Smooth muscle cell of the brain vasculature (primary cell): ENCODE measurements around the gene GPR85.
A peak's percentile ranks its signal among the peaks of the same experiment; 100 is the strongest.
"Not testable (repeated sequence)": the region's sequence is repeated elsewhere in the genome, so short reads cannot be mapped to it uniquely, and the experiment has no call there.

ENCODE experiments used
- DNase-seq: peaks from one replicate; pipeline ENCODE4 v3.0.0-alpha.2; 2012; ENCODE audit warnings: low read depth, low spot score

GPR85 gene, protein sequence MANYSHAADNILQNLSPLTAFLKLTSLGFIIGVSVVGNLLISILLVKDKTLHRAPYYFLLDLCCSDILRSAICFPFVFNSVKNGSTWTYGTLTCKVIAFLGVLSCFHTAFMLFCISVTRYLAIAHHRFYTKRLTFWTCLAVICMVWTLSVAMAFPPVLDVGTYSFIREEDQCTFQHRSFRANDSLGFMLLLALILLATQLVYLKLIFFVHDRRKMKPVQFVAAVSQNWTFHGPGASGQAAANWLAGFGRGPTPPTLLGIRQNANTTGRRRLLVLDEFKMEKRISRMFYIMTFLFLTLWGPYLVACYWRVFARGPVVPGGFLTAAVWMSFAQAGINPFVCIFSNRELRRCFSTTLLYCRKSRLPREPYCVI

DNA sequence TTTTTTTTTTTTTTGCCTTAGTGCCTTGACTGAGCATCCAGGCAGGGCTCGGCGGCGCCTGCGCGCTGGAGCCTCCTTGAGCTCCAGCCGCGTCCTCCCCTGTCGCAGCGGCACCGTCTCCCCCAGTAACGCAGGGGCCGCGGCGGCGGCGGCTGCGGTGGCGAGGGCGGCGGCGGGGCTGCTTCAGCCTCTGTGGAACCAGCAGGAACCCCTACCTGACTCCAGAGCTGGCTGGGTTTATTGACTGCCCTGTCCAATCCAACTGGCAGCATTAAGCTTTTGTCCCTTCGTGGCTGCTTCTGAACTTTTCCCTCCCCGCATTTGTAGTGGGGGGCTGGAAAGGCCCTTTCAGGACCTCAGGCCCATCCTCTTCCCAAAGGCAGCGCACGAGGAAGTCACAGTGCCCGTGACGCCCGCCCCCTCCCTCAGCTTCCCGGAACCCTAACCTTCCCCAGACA lies at the start of gene GPR85:
TSS of gene GPR85 (minus strand) at position 397 of the 458 bp plus-strand sequence. CDS start 2,106 bp downstream, outside the sequence.
- no peak for DNase-seq

DNA sequence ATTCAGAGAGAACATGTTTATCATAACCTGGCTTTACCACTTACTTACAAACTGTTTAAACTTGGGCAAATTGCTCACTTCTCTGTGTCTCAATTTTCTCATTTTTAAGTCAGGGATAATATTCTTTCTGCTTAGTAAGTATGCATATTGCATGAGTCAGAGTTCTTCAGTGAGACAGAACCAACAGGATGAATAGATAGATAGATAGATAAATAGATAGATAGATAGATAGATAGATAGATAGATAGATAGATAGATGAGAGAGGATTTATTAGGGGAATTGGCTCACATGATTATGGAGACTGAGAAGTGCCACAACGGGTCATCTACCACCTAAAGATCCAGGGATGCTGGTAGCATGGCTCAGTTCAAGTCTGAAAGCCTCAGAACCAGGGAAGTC lies 47.4 kb upstream of the GPR85 start:
- DNase-seq, result no peak

DNA sequence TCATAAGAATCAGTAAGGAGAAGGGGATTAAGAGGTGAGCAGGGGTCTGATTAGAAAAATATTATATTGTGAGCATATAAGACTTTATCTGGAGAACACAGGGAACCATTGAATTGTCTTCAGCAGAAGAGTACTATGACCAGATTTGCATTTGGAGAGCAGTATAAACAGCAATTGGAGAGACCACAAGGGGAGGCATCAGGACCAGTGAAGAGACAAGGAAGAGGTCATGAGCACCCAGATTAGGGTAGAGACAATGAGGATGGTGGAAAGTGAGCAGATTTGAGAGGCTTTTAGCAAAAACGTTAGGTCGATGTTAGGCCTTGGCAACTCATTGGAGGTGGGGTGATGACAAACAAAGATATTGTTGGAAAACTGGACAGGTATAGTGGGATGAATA lies 44.7 kb upstream of the GPR85 start:
- DNase-seq, result no peak

DNA sequence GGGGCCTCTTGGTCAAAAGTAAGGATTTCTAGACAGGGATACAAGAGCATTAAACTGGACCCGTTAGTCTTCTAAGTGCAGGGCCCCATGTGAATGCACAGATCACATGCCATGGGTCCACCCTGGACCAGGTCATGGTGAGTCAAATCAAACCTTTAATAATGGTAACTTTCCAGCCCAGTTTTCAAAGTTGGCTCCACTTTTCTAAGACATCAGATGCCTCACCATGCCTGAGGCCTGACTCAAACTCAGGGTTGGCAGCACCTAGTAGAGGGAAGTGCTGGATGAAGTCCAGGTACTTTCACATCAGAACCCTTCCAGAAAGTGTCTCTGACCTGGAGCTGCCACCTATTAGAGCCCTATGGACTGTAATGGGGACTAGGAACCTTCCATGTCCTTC lies 41.4 kb upstream of the GPR85 start:
- no peak for DNase-seq

- no peak for DNase-seq
These were observed 39.1 kb upstream of the GPR85 start for GRCh38 chr7:113125728-113126127.

DNA sequence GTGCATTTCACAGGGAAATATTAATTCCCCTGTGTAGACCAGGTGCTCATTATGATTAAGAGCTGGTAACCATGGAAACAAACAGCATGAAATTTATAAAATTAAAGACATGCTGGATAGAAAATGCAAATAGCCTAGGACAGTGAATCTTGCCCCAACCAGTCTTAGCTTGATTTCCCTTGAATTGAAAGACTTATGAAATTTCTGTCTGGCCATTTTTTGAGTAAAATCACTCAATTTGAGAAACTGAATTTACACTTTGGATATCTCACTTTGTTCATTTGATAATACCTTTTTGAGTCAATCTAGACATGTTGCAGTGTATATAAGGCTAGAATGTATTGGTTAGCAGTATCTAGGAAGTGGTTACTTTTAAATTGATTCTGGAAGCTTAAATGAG lies 36.1 kb upstream of the GPR85 start:
- no peak for DNase-seq

- no peak for DNase-seq
These were observed 34.0 kb upstream of the GPR85 start for GRCh38 chr7:113120647-113121046.

- DNase-seq, result no peak
These were observed 32.8 kb upstream of the GPR85 start for GRCh38 chr7:113119429-113119828.

GRCh38 chr7:113118074-113118959 lies 31.7 kb upstream of the GPR85 start, which contains the start of gene SMIM30:
SMIM30 (minus strand) TSS chr7:113118554; CDS start chr7:113117578, 976 bp downstream.
- DNase-seq, result peak; percentile 65

GRCh38 chr7:113117374-113117774 lies 30.7 kb upstream of the GPR85 start:
- DNase-seq, result not testable (repeated sequence)

GRCh38 chr7:113113912-113114311 lies 27.3 kb upstream of the GPR85 start:
- DNase-seq, result no peak

DNA sequence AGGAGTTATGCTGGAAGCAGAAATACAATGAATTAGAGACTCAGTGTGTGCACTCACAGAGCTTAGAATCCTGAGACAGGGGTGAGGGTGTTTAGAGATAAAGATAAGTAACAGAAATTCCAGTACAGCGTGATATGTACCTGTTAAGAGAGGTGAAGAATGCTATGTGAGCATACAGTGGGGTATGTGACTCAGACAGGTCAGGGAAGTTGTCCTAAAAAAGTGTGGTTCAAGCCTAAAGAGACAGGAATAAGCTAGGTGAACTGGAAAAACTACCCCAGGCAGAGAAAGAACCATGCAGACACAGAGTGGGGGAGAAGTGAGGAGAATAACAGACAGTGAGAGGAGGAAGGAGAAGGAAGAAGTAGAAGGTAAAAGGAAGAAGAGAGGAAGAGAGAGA lies 23.1 kb upstream of the GPR85 start:
- no peak for DNase-seq

GRCh38 chr7:113100121-113100603 lies 13.5 kb upstream of the GPR85 start:
- DNase-seq, result no peak

- no peak for DNase-seq
These were observed 12.8 kb upstream of the GPR85 start for GRCh38 chr7:113099284-113099919.

- no peak for DNase-seq
These were observed 8.1 kb upstream of the GPR85 start for GRCh38 chr7:113094517-113095249.

DNA sequence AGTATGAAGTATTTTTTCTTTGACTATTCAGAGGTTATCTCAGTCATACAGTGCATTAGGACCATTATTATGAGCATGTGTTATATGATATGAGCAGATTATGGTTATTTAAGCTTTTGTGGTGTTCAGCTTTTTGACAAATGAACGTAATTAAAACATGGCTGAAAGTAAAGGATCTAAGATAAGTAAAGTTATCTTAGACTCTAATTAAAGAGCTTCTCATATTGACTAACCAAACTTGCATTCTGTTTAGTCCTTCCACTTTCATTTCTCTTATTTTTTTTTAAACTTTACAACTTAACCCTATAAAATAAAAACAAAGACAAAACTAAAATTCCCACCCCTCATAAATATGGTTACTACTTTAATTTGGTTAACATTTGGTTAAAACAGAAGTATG lies 6.9 kb upstream of the GPR85 start:
- no peak for DNase-seq

- no peak for DNase-seq
These were observed 6.1 kb upstream of the GPR85 start for GRCh38 chr7:113092762-113093161.

DNA sequence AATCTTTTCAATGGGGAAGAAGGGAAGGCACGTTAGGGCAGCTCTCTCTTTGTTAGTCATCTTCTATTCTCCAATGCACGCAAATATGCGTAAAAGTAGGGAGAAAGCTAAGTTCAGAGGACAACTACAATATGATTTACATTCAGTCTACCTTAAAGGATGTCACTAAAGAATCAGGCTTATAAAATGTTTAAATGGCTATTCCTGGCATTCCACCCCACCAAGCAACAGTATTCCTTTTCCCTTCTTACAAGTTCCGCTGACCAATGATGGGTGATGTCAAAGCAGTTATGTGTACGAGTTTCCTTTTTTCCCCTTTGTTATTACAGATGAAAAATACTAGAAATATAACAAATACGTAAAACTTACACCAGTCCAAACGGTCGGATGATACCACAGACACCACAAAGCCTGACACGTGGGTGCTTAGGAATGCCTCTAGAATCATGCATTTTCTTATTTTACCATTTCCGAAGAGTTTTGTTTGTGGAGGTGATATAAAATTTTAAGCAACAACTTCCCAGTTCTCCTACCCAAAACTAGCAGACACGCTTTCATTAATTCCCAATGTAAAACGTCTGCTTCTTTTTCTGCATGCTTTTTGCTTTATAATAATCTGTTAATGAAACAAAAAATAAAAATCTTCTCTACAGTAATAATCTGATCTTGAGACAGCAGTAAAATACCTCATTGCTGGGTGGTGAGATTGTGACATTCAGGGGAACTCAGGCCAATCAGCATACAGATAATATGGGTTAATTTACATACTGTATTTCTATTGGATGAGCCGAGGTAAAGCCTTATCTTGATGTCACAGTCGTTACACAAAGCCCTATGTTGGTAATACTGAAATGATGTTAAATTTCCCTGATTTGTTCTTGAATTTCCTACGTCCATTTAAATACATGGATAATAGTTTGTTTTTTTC lies 708 bp upstream of the GPR85 start:
- DNase-seq, result peak; percentile 63

DNA sequence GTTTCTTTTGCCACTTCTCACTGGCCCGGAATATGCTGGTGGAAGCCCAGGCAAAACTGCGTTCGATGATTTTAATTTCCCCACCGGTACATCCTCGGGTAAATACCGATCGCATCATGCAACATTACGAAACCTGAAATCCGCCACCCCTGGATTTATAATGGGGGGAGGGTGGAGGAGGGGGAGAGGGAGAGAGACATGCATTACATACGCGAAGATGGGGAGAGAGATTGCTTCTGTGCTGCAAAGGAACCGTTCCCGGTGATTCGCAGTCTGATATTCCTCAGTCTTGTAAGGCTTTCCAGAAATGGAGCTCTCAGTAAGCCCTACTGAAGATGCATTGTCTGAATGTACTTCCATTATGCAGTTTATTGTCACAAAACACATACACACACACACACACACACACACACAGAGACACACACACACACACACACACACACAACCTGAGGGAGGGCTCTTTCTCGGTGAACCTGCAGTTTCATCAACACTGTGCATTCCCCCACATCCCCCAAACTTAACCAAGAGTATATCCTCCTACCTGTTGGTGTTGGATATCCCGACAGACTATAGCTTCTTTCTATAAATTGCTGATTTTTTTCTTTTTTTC lies 741 bp downstream of the GPR85 start:
- no peak for DNase-seq
